ENCODE measurements around the gene EFCAB14.
"Not testable (repeated sequence)": the region's sequence is repeated elsewhere in the genome, so short reads cannot be mapped to it uniquely, and the experiment has no call there.

Gene EFCAB14

DNA sequence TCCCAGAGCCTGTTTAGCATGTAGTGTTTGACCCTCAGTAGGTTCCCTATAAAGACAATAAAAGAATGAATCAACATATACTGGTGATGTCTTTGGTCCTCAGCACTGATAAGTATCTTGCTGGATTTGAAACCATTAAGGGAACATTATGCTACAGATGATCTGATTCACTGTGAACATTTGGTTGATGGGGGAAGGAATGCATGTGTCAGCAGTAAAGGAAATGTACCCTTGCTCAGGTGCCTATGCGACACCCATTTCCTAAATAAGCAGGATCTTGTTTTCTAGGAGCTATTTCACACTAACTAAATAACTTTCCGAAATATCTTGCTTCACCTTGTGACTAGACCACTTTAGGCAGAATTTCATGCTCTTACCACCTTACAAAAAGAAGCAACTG, 34.2 kb downstream of the EFCAB14 start:
- no peak for DNase-seq (ENCODE audit: low read depth in 2 of 2)

DNA sequence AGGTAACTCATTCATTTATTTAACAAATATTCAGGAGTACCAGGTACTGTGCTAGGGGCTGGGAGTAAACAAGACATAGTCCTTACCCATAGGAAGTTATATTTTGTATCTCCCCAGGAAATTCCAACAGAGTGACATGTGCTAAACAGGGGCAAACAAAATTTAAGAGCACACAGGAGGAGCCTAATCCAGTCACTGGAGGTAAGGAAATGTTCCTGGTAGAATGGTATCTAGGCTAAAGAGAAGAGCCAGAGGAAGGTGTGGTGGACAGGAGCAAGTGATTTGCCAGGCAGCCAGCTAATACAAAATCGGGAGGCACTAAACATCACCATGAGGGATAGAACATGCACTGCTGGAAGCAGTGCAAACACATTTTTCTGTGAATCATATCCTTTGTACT, 36.9 kb downstream of the EFCAB14 start:
- DNase-seq (ENCODE audit: low read depth in 2 of 2) = no peak

DNA sequence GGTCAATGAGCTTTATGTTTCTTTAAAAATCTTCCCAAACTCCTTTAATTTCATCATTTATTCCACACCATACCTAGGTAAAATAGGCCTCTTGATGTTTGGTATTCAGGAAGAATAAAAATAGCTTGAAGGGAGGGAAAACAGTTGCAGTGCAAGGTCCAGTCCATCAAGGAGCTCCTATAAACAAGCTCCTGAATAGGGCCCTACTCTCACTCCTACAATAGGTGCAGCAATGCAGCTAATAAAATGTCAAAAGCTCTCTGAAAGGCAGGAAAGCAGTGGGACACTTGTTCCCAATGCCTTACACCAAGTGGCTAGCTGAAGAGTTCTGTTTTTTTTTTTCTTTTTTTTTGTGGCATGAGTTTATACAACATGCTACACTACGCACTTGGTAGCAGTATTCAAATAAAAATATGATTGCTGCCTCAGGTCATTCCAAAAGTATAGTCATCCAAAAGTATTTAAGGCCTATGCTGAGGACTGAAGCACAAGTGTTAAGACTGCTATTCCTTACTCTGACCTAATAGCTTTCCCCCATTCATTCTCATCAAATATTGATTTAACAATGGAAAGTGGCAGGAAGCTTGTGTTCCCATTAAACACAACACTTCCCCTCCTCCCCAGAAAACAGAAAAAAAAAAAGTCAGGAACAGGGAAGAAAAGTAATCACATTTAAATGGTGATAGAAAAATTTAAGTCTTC, 37.4 kb downstream of the EFCAB14 start:
- no peak for DNase-seq (ENCODE audit: low read depth in 2 of 2)

DNA sequence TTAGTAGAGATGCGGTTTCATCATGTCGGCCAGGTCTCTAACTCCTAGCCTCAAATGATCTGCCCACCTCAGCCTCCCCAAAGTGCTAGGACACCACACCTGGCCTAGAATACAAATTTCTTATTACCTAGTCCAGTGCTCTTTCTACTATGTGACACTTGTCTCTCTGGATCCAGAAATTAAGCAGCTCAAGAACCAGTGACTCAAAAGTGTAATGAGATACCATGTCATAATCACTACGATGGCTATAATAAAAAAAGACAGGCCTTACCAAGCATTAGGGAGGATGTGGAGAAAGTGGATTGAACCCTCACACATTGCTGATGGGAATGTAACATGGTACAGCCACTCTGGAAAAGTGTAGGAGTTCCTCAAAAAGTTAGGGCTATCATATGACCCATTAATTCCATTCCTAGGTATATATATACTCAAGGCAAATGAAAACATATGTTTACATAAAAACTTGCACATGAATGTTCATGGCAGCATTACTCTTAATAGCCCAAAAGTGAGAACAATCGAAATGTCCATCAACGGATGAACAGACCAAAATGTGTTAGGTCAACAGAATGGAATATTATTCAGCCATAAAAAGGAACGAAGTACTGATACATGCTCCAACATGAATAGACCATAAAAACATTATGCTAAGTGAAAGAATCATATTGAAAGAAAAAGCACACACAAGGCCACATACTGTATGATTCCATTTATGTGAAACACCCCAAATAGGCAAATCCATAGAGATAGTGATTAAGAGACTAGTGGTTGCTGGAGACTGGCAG, 38.9 kb downstream of the EFCAB14 start:
- DNase-seq (ENCODE audit: low read depth in 2 of 2) = no peak

DNA sequence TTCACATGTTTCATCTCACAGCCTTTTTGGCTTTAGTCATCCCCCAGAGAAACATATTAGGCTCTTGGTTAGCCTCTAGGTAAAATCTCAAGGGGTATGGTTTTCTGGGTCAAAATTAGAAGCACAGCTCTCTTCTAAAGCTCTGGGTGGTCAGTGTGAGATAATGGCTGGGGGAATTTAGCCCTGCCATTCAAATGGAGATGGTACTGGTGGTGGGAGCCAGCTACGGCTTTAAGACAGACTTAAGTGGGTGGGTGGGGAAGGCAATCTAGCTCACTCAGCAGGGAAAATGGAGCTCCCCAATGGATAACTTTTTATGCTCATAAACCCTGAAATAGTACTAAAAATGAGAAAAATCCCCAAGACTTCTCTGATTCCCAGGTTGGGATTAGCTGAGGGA, 41.6 kb downstream of the EFCAB14 start:
- no peak for DNase-seq (ENCODE audit: low read depth in 2 of 2)

DNA sequence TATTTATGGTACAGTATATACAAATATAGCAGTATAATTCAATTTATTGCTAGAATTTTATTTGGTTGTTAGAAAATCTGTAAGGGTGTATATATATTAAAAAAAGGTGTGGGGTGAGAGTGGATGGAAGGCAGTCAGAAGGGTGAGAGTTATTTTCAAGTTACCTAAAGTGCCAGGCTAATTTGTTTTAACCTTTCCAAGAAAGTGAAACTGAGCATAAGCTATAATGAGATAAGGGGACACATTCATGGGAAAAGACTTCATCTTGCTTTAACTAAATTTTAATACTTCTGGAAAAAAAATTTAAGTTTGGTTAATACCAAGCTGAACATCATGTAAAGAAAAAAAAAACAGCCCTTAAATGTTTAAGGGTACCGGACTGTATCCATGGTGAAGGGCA, 42.4 kb downstream of the EFCAB14 start:
- no peak for DNase-seq (ENCODE audit: low read depth in 2 of 2)

DNA sequence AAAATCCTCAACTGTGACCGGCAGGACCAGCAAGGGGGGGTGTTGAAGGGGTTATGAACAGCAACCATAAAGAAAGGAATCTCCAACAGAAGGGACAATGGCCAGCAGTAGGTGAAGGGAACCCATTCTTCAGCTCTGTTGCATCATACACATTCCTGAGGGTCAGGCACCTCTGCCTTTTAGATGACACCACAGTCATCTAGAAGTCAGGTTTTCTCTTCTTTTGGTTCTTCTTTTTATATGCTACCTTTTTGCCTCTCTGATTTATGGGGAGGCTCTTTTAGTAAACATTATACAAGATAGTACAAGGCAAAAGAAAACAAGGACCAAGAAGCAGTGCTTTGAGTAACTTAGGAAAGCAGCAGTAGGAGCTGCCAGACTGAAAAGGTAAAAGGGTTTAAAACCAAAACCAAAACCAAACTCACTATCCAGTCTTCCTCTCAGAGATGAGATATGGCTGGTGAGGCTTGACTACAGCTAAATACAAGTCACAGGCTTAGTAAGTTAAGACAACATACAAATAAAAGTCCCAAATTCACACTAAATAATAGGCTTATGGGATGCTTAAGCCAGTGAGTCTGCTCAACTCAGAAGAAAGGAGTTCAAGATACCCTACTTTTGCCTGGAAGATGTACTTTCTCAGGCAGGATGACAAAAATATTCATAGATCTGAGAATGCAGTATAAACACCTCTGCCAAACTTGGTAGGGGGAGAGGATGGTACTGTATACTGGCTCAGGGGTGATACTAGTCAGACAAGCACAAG, 43.2 kb downstream of the EFCAB14 start:
- no peak for DNase-seq (ENCODE audit: low read depth in 2 of 2)

DNA sequence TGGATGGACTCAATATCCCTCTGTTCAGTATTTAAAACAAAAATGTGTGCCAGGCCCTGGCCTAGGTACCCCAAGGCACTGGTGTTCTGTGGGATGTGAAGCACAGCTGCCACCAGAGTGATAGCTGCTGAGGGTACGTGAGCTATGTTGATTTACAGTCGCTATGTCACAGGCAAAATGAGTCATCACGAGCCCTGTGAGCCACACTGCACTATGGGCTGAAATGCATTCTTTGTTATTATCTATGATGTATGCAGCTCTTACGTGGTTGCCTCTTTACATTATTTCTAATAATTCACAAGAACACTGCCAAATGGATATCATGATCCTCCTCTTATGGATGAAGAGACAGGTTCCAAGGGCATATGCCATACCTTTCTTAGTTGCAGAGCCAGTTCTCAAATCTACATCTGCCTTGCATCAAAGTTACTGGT, 45.1 kb downstream of the EFCAB14 start:
- DNase-seq (ENCODE audit: low read depth in 2 of 2) = no peak

DNA sequence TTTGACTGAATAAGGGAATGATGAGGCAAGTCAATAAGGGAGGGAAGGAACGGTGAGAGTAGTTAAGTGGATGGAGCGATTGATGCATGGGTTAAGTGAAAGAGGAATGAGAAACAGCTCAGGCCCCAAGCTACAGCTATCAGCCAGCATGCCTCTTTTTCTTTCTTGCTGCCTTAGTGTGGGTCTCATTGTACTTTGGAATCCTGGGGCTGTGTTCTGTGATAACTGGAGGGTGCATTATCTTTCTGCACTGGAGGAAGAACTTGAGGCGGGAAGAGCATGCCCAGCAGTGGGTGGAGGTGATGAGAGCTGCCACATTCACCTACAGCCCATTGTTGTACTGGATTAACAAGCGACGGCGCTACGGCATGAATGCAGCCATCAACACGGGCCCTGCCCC, 46.2 kb downstream of the EFCAB14 start:
- no peak for DNase-seq (ENCODE audit: low read depth in 2 of 2)

DNA sequence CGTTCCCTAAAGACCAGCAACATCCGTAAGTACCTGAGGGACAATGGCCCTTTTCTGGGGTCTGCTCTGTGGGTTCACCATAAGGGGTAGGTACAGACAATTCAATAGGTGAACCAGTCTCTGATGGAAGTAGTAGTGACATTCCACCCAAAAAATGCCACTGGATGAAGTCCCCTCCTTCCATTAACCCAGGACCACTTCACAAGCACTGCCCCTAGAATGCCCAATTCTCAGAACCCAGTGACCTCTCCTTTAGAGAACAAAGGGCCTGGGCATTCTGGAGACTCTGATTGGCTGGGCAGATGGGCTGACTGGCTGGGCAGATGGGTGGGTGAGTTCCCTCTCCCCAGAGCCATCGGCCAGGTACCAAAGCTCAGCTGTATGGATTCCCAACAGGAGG, 47.4 kb downstream of the EFCAB14 start, which contains the start of gene TEX38:
TSS of gene TEX38 (plus strand) at position 301 of the 400 bp plus-strand sequence. CDS start at position 382, 81 bp downstream.
- no peak for DNase-seq (ENCODE audit: low read depth in 2 of 2)

DNA sequence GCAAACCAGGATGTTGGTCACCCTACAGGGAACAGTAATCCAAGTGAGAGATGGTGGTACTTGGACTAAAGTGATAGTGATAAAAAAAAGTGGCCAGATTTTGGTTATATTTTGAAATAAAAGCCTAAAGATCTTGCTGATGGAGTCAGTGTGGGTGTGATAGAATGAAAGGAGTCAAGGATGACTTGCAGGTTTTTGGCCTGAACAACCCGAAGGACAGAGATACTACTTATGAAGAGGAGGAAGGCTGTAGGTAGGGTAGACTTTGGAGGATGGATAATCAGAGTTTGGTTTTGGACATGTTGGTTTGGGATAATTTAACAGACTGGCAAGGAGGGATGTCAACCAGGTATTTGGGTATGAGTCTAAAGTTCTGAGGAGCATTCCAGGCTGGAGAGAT, 48.8 kb downstream of the EFCAB14 start:
- no peak for DNase-seq (ENCODE audit: low read depth in 2 of 2)

DNA sequence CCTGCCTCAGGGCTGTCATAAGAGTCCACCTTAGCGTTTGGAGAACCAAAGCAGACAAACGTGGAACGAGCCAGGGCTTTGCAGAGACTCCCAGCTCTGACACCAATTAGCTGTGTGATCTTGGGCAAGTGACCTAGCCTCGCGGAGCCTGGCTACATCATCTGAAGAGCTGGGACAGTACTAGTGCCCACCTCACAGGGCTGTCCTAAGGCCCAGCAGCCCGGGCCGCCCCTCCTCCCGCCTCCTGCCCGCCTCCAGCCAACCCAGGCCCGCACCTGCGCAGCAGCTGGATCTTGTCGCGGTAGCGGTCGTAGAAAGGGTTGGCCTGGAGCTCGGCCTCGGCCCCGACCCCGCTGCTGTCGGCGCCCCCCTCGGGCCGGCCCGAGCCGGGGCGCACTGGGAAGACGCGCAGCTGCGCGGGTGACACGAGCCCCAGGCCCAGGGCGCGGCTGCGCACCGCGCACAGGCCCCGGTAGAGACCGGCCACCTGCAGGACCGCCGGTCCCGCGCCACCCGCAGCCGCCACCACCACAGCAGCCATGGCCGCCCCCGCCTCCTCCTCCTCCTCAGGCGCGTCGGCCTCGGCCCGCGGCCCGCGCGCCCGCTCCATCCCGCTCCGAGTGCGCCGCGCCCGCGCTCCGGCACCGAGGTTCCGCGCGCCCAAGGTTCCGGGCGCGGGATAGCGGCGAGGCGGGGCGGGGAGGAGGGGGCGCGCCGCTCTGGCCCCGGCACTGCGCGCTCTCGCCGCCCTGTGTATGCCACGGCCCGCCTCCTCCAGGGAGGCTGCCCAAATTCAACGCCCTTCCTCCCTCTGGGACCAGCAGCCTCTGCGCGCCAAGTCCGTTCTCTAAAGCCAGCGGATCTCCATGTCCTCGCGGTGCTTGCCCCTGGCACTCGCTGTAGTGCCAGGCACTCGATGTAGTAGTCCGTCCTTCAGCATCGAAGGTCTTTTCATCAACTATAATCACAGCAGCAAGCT, 50.8 kb downstream of the EFCAB14 start, which contains the start of gene ATPAF1:
TSS of gene ATPAF1 (minus strand) at position 583 of the 979 bp plus-strand sequence. CDS start at position 541, 42 bp downstream.
- peak in 1 of 2 experiments; percentile 32 for DNase-seq (ENCODE audit: low read depth in 2 of 2)

DNA sequence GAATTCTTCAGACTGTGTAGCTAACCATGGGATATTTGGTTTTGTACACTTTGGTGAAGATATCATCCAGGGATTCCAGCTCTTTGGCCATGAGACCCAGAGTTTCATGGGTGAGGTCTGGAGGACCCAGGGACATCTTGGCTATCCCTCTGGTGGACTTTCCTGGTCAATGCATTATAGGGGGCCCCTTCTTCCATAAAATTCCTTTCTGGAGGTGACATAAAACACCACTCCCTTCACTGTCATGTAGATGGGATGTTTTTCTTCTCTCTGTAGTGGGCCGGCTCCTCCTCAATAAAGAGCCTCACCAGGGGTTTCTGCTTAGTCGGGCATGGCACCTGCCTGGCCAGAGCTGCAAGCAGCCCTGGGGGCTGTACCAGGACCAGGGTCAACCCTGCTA, 52.9 kb downstream of the EFCAB14 start:
- no peak for DNase-seq (ENCODE audit: low read depth in 2 of 2)

DNA sequence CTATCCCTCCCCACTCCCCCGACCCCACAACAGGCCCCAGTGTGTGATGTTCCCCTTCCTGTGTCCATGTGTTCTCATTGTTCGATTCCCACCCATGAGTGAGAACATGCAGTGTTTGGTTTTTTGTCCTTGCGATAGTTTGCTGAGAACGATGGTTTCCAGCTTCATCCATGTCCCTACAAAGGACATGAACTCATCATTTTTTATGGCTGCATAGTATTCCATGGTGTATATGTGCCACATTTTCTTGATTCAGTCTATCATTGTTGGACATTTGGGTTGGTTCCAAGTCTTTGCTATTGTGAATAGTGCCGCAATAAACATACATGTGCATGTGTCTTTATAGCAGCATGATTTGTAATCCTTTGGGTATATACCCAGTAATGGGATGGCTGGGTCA, 56.0 kb downstream of the EFCAB14 start:
- not testable (repeated sequence) for DNase-seq (ENCODE audit: low read depth in 2 of 2)

DNA sequence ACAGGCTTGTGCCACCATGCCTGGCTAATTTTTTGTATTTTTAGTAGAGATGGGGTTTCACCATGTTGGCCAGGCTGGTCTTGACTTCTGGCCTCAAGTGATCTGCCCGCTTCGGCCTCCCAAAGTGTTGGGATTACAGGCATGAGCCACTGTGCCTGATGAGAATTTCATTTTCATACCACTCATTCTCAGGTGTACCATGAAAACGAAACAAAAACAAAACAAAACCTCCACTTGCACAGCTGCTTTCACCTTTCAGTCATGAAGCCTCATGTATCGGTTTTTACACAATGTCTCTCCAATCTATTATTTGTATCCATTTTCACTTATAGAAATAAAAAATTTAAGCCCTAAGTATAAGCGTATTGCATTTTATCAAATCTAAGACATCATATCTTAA, 58.8 kb downstream of the EFCAB14 start:
- not testable (repeated sequence) for DNase-seq (ENCODE audit: low read depth in 2 of 2)

DNA sequence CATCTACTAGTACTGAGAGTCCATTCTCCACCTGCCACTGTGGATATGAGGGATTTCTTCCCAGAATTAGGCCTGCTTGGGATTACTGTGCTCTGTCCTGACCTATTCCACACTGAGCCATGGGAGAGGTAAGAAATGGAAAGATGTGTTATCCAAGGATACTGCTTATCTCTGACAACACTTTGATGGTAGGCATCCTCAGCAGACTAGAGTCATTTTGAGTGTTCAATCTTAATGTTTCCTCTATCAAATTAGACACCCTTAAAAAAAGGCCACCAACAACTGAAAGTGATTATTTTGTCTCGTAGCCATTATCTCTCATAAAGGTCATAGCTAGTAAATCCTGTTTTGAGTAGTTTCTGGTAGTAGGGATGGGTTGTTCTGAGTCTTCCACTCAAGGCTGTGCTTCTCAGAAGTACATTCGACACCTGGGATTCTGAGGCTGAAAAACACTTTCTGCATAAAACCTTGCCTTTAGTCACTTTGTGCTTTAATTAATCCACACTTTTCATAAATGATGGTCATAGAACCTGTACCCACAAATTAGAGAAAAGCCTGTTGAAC, 59.5 kb downstream of the EFCAB14 start:
- DNase-seq (ENCODE audit: low read depth in 2 of 2) = no peak

DNA sequence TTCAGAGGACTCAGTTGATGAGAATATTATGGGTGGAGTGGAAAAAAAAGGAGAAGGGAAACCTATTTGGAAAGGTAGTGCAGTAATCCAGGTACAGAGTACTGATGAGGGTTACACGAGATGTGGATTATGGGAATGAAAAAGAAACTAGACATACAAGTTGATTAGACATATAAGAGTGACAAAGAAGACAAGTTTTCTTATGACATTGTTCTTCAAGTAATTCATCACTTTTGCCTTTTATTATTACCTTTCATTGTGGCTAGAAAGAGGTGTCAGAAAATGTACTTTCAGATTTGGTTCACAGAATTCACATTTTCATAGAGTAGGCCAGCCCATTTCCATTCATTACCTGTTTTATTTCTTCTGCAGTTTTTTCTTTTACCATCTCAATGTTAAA, 61.1 kb downstream of the EFCAB14 start:
- no peak for DNase-seq (ENCODE audit: low read depth in 2 of 2)

DNA sequence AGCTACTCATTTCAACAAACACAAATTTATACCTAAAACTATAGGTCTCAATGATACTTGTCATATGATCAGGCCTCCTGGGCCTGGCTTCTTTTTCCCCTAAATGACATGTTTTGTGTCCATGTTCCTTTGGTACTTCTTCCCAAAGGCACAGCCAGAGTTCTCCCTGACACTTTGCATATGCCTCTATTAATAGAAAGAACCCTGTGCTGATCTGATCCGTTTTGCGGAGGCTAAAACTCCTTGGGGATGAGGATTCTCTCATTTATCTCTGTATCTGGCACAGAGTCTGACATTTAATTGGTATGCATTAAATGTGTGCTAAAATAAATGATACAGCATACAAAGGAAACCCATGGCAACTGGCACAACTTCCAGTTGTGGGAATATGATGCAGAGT, 62.3 kb downstream of the EFCAB14 start:
- DNase-seq (ENCODE audit: low read depth in 2 of 2) = no peak

DNA sequence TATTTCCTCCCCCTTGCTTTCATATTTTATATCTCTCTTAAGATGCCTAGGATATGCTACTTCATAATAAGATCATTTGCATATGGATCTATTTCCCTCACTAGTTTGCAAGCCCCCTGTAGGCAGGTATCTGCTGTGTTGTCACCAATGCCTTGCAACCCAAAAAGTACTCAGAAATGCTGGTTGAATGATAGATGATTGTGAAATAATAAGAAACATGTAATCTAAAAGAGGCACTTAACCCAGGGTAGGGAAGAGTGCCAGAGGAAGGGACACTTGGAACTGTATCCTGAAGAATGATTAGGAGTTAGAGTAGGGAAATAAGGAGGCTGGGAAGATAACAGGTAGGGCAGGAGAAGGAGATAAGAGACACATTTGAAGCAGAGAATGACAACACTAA, 63.1 kb downstream of the EFCAB14 start:
- no peak for DNase-seq (ENCODE audit: low read depth in 2 of 2)

DNA sequence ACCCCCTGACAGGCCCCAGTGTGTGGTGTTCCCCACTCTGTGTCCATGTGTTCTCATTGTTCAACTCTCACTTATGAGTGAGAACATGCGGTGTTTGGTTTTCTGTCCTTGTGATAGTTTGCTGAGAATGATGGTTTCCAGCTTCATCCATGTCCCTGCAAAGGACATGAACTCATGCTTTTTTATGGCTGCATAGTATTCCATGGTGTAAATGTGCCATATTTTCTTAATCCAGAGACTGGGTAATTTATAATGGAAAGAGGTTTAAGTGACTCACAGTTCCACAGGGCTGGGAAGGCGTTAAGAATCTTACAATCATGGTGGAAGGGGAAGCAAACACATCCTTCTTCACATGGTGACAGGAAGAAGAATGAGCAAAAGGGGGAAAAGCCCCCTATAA, 64.2 kb downstream of the EFCAB14 start:
- not testable (repeated sequence) for DNase-seq (ENCODE audit: low read depth in 2 of 2)

DNA sequence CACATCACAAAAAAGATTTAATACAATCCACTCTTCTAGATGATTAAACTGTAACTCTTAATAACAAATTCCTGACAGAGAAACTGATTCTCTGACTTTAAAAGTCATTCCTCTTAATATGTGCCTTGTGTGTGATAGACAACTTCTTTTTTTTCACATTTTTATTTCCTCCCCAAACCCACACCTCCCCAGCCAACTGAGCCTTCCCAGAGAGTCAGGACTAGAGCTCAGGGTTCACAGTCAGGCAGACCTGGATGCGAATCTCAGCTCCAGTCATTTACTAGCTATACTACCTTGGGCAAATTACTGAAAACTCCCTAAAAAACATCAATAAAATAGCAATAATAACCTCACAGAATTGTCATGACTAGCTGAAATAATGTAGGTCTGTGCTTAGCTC, 64.9 kb downstream of the EFCAB14 start:
- DNase-seq (ENCODE audit: low read depth in 2 of 2) = no peak
